Right ventricle myocardium superior (tissue), 1 donor: ENCODE data around the gene TRPM3. TPM values are rescaled to one million over a fixed set of nuclear protein-coding genes. Genes with fewer than 3 reads are reported as not detected.

Source experiments
- ATAC-seq: fragments of 200-7000 bp; cut with Tn5 transposase; one replicate; pipeline ENCODE4 v1.9.1; 2020; ENCODE audit warnings: mild to moderate bottlenecking; ENCODE audit not compliant: poor library complexity
- DNase-seq: peaks from one replicate; pipeline ENCODE4 v3.0.0-alpha.2; 2020
- intact Hi-C: fragments of 100-400 bp; cut with DNase I; formaldehyde crosslinking; loops from one replicate; pipeline ENCODE4 v1.11.2; 2022
- microRNA-seq: library from miRNA; unstranded; fragments of <30 nt; microRNA quantifications from one replicate; pipeline ENCODE4 v1.2.0, GENCODE V29; 2020
- total RNA-seq: library from RNA; stranded (reverse); fragmentation: NEBNext Ultra II Directional; extraction: Animal tissue kit (Norgen Biotek cat#: 25700); gene quantifications from one replicate; pipeline ENCODE4 v1.2.1, GENCODE V29; 2021
- donor health status: DM: no; HTN: yes; CAD: no; lungs with severe emphysema.

TRPM3 gene
- total RNA-seq, 1 donor from 2014 or later: 0.16 TPM

- intact Hi-C loops: loop anchor here (2.0 kb wide), 2 partner anchors 61 to 69 kb away; no protein-coding TSS in a partner anchor
- no peak for ATAC-seq
Measured at GRCh38 chr9:70481471-70481870, 640.0 kb downstream of the TRPM3 start.

GRCh38 chr9:70480405-70480980, 640.9 kb downstream of the TRPM3 start:
- intact Hi-C loops: loop anchor here (2.0 kb wide), 2 partner anchors 60 to 68 kb away; no protein-coding TSS in a partner anchor
- ATAC-seq: peak; percentile 87
- peak; percentile 94 for DNase-seq

More at GRCh38 chr9:70481471-70481870, 640.0 kb downstream of the TRPM3 start:
- DNase-seq: no peak

GRCh38 chr9:70479880-70480291, 641.5 kb downstream of the TRPM3 start:
- intact Hi-C loops: loop anchor here (2.0 kb wide), 2 partner anchors 59 to 67 kb away; no protein-coding TSS in a partner anchor
- peak; percentile 14 for ATAC-seq
- peak; percentile 47 for DNase-seq

Small RNAs within 50 kb of the gene (microRNA-seq; reads per million reads assigned to microRNA genes)
- gene MIR204: 12.0 reads per million, percentile 29 among the genes with 10 or more reads in this experiment
